Fibroblast of villous mesenchyme (primary cell): ENCODE results near the gene MCL1. TPM values are rescaled to one million over a fixed set of nuclear protein-coding genes. Genes with fewer than 3 reads are reported as not detected.
A peak's percentile ranks its signal among the peaks of the same experiment; 100 is the strongest.

Experiments
- DNase-seq: peaks from one replicate; pipeline ENCODE4 v3.0.0-alpha.2; 2010; ENCODE audit warnings: low read depth
- H3K4me3 ChIP-seq: 2 replicates; pipeline ENCODE4 v1.5.1; 2011; ENCODE audit warnings: low read depth, mild to moderate bottlenecking, low read length
- total RNA-seq: library from RNA; depleted of rRNA; stranded (reverse); fragments of >200 nt; gene quantifications from 2 replicates; pipeline ENCODE4 v1.2.3, GENCODE V29; 2012
- TF ChIP-seq, protein P1 (sequence below): IDR thresholded peaks from 2 replicates; pipeline ENCODE4 v1.5.1; 2012; ENCODE audit warnings: low read depth, mild to moderate bottlenecking, low read length; ENCODE audit not compliant: insufficient read depth

MCL1 gene
- total RNA-seq, 1 donor, result 272 TPM

GRCh38 chr1:150552911-150553289 lies 26.5 kb downstream of the MCL1 start:
- DNase-seq, result no peak
- H3K4me3 ChIP-seq, result no peak overlapping the region

DNA sequence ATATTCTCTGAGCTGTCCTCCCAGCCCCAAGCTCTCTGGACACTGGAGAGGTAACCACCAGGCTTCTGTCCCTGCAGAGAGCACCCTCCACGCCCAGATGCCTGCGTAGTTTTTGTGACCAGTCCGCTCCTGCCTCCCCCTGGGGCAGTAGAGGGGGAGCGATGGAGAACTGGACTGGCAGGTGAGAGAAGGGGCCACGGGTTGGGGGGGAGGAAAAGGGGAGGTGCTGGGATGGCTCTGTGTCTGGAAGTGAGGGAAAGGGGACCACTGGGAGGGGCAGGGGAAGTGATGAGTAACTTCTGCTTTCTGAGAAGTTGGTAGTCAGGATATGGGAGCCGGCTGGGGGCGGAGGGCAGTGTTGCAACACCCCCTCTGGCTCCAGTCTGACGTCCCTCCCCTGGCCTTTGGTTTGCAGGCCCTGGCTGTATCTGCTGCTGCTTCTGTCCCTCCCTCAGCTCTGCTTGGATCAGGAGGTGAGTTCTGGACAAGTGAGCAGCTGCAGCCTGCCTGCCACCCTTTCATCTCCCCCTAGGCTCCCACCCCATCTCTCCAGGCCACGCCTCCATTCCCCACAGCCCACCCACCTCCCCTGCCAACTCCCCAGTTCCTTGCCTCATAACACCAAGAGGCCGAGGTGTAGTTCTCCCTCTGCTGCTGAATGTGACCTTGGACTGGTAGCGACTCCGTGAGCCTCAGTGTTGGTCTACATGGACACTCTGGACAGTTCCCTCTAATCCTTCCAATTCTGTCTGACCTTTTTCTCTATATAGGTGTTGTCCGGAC lies 27.1 kb downstream of the MCL1 start:
- TF ChIP-seq, protein P1, sequence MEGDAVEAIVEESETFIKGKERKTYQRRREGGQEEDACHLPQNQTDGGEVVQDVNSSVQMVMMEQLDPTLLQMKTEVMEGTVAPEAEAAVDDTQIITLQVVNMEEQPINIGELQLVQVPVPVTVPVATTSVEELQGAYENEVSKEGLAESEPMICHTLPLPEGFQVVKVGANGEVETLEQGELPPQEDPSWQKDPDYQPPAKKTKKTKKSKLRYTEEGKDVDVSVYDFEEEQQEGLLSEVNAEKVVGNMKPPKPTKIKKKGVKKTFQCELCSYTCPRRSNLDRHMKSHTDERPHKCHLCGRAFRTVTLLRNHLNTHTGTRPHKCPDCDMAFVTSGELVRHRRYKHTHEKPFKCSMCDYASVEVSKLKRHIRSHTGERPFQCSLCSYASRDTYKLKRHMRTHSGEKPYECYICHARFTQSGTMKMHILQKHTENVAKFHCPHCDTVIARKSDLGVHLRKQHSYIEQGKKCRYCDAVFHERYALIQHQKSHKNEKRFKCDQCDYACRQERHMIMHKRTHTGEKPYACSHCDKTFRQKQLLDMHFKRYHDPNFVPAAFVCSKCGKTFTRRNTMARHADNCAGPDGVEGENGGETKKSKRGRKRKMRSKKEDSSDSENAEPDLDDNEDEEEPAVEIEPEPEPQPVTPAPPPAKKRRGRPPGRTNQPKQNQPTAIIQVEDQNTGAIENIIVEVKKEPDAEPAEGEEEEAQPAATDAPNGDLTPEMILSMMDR, result no peak
- DNase-seq, result peak; percentile 98

More at GRCh38 chr1:150552911-150553289, 26.5 kb downstream of the MCL1 start:
- TF ChIP-seq, protein P1, result peak; percentile 3

GRCh38 chr1:150551784-150552127 lies 27.7 kb downstream of the MCL1 start:
- no peak overlapping the region for H3K4me3 ChIP-seq
- TF ChIP-seq, protein P1, result no peak
- DNase-seq, result no peak

More for the DNA sequence above, 27.1 kb downstream of the MCL1 start:
- H3K4me3 ChIP-seq, result no peak overlapping the region

DNA sequence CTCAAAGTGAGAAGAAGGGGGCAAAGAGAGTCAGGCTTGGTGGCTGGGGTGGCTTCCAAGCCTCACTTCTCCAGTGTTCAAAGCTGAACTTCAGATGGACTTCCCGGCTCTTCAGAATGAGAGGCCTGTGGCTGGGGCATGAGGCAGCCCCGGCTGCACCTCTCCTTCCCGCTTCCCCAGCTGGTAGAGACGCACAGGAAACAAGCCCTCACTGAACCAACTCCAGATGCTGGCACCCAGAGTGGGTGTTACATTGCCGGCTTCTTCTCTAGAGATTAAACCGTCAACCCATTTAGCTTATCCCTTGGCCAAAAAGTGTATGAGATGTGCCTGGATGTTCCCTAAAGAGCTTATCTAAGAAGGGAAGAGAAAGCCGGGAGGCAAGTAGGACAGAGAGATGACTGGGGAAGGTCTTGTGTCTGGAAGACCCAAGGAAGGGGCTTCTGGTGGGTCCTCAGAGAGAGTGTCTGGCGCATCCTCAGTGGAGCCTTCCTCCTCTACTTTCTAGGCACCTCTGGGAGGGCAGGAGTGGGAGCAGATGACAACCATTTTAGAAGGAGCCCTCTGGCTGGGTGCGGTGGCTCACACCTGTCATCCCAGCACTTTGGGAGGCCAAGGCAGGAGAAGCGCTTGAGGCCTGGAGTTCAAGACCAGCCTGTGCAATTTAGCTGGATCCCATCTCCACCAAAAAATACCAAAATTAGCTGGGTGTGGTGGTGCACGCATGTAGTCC lies 28.2 kb downstream of the MCL1 start:
- no peak for DNase-seq

GRCh38 chr1:150550222-150551050 lies 29.0 kb downstream of the MCL1 start:
- peak; percentile 31 for DNase-seq
- peak overlapping the region; percentile 64 for H3K4me3 ChIP-seq
- TF ChIP-seq, protein P1, result no peak

More for the DNA sequence above, 28.2 kb downstream of the MCL1 start:
- TF ChIP-seq, protein P1, result no peak
- peak overlapping the region; percentile 12 for H3K4me3 ChIP-seq

DNA sequence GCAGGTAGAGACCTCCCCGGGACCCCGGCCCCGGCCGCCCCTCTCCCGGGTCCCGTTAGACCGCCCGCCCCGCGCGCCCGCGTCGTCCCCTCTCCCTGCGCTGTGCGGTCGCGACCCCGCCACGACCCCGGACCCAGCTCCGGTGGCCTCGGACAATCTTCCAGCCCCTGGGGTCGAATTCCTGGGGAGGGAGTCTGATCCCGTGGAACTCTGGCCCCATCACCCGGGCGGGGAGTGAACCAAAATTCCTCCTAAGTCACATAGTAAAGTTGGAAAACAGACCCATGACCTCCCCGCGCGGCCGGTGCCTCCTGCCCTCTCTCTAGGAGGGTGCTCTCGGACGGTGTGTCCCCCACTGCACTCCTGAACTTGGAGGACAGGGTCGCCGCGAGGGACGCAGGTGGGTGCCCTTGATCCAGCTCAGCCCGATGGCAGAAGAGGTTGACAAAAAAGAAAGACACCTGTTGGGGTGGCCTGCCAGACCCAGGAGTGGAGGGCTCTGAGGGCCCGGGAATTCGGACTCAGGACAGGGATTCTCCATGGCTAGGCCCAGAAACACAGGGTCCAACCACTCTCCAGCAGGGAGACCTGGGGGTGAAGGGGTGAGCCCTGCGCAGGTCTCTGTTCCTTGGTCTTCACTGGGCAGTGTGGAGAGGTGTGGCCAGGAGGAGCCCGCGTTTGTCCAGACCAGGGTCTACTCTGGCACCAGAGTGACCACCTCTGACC lies 29.8 kb downstream of the MCL1 start:
- no peak for DNase-seq
- H3K4me3 ChIP-seq, result peak overlapping the region; percentile 64
- TF ChIP-seq, protein P1, result peak; percentile 6
